GM13976 (cell line): Measurements from ENCODE around the gene ARHGEF7.

ENCODE experiments used
- DNase-seq: peaks from one replicate; pipeline ENCODE4 v3.0.0; 2012; ENCODE audit warnings: low spot score
- in situ Hi-C: fragments of 300-500 bp; cut with MboI; formaldehyde crosslinking; loops from one replicate; pipeline ENCODE4 v1.12.0; 2022; ENCODE audit warnings: low sequenced_read_pairs, mixed read lengths, inconsistent platforms; ENCODE audit not compliant: unreplicated experiment
- TF ChIP-seq, protein P1 (sequence below): IDR thresholded peaks from 2 replicates; pipeline ENCODE4 v1.5.1; 2012; ENCODE audit warnings: borderline replicate concordance, mild to moderate bottlenecking; ENCODE audit not compliant: insufficient read depth; ENCODE audit errors: extremely low read depth, missing control alignments, control extremely low read depth

The ARHGEF7 gene

DNA sequence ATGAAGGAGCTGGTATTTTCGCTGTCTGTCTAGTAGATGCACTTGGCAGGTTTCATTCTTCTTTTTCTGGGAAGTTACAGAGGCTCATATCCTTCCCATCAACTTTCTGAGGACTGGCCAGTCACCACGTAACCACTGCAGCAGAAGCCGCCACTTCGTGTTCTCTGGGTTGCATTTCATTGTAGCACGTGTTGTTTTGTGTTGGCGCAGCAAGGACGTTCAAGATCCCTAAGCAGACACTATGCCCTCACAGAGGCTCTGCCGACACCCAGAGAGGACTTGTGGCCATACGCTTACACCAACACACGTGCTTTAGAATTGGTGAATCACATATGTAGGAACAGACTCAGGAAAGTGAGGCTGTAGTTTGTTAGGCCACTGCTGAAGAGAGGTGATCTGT lies 163.1 kb downstream of the ARHGEF7 start:
- no peak for DNase-seq
- in situ Hi-C loops = no loop called here
- TF ChIP-seq, protein P1, sequence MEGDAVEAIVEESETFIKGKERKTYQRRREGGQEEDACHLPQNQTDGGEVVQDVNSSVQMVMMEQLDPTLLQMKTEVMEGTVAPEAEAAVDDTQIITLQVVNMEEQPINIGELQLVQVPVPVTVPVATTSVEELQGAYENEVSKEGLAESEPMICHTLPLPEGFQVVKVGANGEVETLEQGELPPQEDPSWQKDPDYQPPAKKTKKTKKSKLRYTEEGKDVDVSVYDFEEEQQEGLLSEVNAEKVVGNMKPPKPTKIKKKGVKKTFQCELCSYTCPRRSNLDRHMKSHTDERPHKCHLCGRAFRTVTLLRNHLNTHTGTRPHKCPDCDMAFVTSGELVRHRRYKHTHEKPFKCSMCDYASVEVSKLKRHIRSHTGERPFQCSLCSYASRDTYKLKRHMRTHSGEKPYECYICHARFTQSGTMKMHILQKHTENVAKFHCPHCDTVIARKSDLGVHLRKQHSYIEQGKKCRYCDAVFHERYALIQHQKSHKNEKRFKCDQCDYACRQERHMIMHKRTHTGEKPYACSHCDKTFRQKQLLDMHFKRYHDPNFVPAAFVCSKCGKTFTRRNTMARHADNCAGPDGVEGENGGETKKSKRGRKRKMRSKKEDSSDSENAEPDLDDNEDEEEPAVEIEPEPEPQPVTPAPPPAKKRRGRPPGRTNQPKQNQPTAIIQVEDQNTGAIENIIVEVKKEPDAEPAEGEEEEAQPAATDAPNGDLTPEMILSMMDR = no peak

DNA sequence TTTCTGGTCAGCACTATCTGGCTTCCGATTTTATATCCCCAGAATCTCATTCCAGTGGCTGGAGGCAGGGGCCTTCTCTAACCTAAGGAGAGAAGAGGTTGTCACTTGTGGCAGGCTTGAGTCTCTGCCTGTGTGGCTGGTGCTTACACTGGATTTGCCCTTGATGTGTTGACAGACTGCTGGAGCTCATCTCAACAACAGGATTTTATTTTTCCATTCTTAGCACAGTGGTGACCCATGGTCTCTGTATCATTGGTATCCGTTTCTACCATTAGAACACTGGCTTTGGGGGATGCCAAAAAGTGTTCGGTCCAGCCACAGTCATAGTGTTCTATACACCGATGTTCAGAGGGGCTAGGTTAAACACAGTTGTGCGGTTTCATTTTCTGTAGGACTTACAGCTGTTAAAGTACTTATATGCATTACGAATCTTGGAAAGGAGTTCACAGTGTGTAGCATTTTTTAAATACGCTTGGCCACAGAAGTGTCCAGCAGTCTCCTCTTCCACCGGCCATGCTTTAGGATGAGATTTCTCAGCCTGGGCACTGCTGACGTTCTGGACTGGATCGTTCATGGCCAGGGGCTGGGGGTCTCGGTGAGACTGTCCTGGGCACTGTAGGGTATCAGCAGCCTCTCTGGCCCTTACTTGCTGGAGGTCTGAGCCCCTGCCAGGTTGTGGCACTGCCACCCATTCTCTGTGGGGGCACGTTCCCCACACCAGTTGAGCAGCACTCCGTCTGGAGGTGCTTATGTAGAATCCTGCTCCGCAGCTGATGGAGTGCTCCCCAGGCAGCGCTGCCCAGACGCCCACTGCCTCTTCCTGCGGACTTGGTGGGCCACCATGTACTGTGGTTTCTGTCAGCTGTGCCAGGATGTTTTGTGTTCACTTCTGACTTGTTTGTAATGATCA lies 163.9 kb downstream of the ARHGEF7 start:
- in situ Hi-C loops = no loop called here
- no peak for DNase-seq
- TF ChIP-seq, protein P1 = no peak

DNA sequence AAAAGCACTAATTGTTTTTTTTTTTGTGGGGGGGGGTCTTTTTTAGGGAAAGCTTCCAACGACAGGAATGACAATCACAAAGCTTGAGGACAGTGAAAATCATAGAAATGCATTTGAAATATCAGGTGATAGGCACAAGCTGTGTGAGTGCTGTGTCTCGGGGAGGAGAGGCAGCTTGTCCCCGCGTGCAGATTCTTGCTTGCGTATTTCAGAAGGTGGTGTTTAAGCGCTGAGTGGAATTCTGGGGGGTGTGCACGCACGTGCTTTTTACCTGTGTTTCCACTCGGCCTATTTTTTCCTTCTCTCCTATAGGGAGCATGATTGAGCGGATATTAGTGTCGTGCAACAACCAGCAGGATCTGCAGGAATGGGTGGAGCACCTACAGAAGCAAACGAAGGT lies 165.1 kb downstream of the ARHGEF7 start:
- DNase-seq = no peak
- in situ Hi-C loops = no loop called here
- TF ChIP-seq, protein P1 = no peak

DNA sequence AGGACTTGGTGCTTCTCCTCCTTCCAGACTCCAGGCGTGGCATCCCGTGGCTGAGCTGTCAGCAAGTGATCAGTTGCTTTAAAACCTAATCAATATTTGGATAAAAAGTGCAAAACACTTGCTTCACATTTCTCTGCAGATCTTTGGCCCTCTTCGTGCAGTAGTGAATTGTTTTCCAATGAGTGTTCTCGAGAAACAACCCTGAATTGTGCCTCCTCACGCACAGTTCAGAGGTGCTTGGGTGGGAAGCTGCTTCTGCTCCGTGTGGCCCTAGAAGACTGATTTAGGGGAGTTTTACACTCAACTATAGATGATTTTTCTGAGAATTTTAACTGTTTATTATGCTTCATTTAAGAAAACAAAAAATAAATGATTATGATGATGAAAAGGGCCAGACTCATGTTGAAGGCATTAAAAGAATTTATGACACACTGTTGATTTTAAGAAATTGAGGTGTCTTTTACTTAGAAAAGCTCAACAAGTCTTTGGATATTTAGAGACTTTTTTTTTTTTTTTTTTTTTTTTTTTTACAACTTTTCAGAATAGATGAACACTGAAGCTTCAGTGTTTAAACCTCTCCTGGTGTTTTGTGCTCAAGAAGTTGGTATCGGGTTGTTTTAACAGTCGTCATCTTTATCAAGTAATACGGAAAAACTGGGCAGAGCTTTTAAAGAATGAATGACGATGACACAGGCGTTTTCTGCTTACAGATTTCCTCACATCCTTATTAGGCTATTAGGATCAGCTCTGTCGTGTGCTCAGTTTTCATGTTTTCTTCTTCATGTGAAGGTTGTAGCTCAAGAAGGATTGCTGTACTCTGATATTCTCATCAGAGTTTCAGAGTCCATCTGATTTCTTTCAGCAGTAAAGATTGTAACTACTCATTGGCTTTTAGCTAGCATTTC lies 165.8 kb downstream of the ARHGEF7 start:
- no peak for DNase-seq
- TF ChIP-seq, protein P1 = no peak
- in situ Hi-C loops = no loop called here

DNA sequence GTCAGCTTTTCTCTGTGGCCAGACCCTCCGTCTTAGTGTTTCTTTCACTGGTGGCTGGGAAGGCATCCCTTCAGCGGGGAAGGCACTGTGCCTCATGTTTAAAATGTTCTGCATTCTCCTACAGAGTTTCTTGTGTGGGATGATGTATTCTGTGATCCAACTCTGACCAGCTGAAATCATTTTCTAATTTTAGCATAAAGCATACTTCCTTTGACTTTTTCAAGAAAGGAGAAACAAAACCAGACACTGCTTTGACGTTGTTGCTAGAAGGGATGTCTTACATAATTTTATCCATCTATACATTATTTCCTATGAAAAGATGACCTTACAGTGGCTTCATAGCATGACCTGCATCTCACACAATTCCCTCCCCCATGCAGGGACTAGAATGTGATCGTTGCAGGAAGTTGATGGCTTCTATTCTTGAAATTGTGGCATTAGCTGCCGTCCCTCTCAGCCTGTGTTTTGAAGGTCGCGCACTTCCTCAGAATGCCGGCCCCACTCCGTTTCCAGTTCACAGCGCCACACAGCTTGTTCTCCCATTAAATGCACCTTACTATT lies 166.7 kb downstream of the ARHGEF7 start:
- in situ Hi-C loops = no loop called here
- DNase-seq = no peak
- TF ChIP-seq, protein P1 = no peak

DNA sequence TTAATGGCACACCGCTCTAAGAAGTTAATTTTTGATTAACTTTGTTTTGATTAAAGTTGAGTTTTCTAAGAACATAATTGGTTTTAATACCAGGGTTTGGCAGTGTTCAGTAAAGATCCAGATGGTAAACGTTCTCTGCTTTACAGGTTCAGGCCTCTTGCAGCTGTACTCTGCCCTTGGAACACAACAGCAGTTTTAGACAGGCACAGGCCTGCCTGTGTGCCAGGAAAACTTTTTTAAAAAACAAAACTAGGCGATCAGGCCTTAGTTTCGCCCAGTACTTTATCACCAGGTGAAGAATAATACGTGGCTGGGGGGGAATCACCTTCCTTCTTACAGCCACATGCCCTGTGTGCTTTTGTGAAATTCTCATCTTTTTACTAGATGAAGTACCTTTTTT lies 167.3 kb downstream of the ARHGEF7 start:
- DNase-seq = no peak
- in situ Hi-C loops = no loop called here
- TF ChIP-seq, protein P1 = no peak
